NCI-H128 (cell line): ENCODE measurements around the gene SLC16A11.
A peak's percentile ranks its signal among the peaks of the same experiment; 100 is the strongest.
"Not testable (repeated sequence)": the region's sequence is repeated elsewhere in the genome, so short reads cannot be mapped to it uniquely, and the experiment has no call there.

Source experiments
- DNase-seq: peaks from one replicate; lab custom pipeline; 2025; ENCODE audit not compliant: unreplicated experiment; lab: John Stamatoyannopoulos, UW

The SLC16A11 gene

DNA sequence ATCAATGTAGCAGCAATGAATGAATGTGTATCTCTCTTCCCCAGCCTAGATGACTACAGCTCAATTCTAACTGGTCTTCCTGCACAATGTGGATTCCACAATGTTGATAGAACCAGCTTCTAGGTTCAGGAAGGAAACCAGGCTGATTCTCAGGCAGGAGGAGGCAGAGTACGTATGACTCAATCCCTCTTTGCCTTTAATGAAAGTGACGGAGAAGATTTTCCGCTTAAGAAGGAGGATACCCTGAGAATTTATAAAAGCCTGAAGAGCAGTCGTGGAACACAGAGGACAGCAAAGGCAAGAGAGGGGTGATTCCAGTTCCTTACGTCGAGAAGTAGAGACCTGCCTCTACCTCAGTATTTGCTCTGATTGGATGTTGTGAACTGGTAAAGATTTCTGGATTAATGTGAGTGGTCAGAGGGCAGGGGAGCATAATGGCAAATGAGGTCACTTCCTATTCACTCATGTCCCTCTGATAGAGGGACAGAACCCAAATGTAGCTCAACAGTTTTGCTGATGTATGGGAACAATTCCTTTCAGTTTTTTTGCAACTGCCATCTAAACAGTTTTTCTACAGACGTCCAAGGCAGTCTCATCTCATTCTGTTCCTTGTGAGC lies 15.0 kb upstream of the SLC16A11 start:
- DNase-seq, result no peak

DNA sequence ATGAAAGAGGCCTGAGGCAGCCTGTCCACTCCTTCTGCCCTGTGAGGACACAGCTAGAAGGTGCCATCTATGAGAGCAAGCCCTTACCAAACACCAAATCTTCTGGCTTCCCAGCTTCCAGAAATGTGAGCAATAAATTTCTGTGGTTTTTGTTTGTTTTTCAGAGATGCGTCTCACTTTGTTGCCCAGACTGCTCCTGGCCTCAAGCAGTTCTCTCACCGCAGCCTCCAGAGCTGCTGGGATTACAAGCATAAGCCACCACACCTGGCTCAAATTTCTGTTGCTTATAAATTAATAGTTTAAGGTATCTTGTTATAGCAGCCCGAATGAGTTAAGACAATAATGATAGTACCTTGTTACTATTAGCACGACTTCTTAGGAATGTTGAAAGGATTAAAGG lies 12.5 kb upstream of the SLC16A11 start:
- DNase-seq, result no peak

DNA sequence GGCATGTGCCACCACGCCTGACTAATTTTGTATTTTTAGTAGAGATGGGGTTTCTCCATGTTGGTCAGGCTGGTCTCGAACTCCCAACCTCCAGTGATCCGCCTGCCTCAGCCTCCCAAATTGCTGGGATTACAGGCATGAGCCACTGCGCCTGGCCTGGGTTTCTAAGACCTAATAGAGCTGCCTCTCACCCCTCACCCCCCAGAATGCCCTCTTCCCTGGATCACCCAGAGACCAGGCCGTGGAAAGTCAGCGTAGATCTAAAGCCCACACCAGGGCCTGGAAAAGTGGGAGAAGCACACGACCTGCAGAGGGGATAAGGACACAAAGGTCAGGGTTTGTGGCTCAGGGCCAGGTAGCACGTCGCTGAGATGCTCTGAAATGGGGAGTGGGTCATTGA lies 6.7 kb upstream of the SLC16A11 start:
- DNase-seq, result not testable (repeated sequence)

DNA sequence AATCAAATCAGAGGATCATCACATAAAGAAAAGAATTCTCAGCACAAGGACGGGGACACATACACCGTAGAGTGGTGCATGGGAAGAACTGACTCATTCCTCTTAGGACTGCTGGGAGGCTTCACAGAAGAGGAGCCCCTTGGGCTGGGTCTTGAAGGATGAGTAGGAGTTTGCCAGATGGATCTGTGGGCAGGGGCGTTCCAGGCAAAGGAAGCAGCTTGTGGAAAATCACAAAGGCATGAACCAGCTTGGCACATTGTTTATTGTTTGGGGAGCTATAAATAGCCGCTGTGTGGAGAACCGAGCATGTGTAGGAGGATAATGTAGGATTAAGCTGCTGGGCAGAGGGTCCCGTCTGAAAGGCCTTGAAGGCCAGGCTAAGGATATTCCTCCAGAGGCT lies 5.1 kb upstream of the SLC16A11 start:
- DNase-seq, result no peak

DNA sequence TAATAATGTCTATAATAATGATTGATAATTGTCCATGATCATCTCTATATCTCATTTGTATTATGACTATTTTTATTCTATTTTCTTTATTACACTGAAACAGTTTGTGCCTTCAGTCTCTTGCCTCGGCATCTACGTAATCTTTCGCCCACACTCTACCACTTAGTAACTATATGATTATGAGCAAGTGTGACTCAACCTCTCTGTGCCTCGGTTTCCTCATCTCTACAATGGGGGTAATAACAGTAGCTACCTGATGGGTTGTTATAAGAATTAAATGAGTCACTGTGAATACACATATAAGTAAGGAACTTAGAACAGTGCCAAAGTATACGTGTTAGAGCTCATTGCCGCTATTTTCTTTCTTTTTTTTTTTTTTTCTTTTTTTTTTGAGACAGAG lies 3.7 kb upstream of the SLC16A11 start:
- no peak for DNase-seq

DNA sequence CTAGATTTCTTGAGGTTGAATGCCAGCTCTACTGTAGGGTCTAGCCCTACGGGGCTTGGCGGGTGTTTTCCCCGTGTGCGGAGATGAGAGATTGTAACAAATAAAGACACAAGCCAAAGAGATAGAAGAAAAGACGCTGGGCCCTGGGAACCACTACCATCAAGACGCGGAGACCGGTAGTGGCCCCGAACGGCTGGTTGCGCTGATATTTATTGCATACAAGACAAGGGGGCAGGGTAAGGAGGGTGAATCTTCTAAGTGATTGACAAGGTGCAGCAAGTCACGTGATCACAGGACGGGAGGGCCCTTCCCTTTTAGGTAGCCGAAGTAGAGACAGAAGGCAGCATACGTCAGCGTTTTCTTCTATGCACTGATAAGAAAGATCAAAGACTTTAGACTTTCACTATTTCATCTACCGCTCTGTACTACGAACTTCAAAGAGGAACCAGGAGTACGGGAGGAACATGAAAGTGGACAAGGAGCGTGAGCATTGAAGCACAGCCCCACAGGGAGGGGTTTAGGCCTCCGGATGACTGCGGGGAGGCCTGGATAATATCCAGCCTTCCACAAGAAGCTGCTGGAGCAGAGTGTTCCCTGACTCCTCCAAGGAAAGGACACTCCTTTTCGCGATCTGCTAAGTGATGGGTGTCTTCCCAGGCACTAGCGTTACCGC lies 3.0 kb upstream of the SLC16A11 start:
- DNase-seq, result not testable (repeated sequence)

DNA sequence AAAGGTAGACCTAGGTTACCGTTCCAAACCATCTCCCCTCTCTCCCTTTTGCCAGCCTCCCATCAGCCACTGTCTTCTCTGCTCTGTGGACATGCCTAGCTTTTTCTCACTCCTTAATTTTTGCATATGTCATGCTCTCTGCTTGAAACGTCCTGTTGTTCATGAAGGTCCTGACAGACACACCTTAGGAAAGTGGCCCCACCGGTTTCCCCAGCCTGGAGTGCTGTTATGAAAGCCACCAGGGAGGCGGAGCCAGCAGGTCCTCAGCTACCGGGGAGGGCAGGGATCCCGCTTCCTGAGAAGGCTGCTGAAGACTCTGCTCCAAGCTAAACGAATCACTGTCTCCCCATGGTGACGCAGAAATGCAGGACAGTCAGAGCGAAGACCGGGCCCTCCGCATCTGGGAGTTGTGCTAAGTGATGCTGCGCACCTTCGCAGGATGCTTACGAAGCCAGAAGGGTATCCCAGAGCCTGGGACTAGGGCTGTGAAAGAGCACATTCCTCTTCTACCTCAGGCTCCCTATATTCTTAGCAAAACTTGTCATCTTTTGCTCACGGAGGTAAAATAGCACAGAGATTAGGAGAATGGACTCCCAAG lies 2.3 kb upstream of the SLC16A11 start:
- DNase-seq, result no peak

DNA sequence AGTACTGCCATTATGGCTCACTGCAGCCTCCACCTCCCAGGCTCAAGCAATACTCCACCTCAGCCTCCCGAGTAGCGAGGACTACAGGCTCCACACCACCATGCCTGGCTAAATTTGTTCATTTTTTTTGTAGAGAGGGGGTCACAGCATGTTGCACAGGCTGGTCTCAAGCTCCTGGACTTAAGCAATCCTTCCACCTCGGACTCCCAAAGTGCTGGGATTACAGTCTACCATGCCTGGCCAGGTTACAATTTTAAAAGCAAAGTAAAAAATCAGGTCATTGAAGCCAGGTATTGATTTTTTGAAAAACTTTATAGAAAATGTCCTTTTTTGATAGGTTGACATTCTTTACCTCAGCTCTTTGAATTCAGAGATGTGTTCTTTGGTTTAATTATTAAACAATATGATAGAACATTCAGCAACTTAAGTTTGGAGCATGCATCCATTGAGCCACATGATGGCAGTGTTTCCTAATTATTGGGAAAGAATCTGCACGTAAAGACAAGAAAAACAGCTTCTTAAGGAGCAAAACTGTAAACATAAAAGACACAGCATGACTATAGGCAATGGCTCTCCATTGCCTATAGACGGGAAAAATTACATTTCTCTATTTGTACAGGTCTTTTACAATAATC lies 1.7 kb upstream of the SLC16A11 start:
- peak; percentile 26 for DNase-seq

DNA sequence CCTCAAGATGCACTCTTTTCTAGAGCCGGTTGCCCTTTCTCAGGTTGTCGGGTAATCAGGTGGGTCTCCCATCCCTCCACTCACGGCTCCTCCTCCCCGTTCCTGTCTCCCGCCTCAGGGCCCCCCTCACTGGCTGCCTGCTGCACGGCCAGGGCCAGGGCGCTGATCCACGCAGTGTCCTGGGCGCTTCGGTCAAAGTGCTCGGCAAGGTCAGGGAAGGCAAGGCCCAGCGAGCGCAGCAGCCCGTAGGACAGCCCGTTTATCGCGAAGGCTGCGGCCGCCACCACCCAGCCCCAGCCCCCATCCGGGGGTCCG lies 753 bp downstream of the SLC16A11 start:
- no peak for DNase-seq

DNA sequence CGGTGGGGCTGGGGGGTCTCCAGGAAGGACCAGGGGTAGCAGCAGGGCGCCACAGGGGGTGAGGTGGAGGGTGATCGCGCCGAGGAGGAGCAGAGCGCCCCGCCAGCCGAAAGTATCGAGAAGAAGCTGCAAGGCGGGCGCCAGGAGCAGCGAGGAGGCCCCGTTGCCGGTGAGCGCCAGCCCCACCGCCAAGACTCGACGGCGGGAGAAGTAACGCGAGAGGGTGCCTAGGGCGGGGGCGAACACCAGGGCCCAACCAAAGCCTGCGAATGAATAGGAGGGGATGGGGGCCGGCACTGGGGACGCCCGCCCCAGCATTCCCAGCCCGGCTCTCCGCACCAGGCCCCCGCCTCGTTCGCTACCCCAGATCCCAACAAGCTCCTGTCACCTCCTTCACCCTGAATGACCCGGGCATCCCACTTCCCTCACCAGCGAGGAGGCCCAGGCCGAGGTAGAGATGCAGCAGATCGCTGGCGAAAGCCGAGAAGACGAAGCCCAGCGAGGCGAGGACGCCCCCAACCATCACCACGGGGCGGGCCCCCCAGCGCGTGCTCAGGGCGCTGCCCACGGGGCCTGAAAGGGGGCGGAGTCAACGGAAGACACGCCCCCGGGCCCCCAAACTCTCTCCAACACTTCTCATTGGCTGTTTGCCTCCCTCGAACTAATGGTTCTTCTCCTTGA lies 1.3 kb downstream of the SLC16A11 start:
- no peak for DNase-seq

DNA sequence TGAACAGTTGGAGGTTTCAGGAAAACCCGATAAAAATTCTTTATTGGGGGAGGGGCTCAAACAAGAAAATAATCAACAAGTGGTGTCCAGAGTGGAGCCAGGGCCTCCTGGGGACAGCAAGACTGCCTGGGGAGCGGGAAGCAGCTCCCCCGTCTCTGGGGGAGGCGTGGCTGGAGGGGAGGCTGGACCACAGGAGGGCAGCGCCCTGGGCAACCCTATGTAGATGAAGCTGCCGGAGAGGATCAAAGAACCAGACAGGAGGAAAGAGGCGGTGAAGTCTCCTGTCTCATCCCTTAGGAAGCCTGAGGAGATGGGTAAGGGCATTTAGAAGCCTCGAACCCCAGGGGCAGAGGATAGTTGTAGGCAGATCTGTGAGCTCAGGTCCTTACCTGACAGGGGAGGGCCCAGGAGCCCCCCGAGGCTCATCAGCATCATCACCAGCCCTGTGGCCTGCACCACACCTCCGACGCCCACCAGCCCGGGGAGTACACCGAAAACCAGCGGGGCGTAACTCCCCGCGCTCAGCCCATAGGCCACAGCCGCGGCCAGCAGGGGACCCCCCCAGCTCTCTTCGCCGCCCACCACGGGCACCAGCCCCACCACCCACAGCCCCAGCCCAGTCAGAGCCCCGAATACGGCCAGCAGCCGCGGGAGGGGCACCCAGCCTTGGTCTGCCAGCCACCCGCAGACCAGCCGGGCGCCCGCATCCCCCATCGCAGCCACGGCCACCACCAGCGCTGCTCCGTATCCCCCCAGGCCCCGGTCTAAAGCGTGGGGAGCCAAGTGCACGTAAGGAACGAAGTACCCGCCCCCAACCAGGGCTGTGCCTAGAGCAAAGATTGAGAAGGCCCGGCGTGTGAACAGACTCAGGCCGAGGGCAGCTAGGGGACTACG lies 2.0 kb downstream of the SLC16A11 start:
- no peak for DNase-seq

DNA sequence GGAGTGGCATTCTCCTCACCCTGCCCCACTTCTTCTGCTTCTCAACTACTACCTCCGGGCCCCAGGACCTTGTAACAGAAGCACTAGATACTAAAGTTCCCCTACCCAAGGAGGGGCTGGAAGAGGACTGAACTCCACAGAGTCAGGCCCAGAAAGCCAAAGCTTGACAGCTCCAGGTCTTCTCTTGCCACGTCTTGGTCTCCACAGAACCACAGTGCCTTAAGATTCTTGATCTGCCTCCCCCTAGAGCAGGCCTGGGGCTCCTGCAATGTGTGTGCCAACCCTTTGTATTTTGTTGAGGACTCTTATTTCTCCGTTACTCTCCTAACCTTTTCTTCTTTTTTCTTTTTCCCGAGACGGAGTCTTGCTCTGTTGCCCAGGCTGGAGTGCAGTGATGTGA lies 4.1 kb downstream of the SLC16A11 start:
- DNase-seq, result no peak

DNA sequence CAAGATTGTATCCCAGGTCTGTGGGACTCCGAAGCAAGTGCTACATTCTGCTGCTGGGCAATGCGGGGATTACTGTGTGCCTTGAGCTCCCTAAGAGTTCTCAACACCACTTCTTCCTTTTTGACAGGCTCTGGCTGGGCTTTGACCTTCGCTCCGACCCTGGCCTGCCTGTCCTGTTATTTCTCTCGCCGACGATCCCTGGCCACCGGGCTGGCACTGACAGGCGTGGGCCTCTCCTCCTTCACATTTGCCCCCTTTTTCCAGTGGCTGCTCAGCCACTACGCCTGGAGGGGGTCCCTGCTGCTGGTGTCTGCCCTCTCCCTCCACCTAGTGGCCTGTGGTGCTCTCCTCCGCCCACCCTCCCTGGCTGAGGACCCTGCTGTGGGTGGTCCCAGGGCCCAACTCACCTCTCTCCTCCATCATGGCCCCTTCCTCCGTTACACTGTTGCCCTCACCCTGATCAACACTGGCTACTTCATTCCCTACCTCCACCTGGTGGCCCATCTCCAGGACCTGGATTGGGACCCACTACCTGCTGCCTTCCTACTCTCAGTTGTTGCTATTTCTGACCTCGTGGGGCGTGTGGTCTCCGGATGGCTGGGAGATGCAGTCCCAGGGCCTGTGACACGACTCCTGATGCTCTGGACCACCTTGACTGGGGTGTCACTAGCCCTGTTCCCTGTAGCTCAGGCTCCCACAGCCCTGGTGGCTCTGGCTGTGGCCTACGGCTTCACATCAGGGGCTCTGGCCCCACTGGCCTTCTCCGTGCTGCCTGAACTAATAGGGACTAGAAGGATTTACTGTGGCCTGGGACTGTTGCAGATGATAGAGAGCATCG lies 5.6 kb downstream of the SLC16A11 start:
- DNase-seq, result no peak

DNA sequence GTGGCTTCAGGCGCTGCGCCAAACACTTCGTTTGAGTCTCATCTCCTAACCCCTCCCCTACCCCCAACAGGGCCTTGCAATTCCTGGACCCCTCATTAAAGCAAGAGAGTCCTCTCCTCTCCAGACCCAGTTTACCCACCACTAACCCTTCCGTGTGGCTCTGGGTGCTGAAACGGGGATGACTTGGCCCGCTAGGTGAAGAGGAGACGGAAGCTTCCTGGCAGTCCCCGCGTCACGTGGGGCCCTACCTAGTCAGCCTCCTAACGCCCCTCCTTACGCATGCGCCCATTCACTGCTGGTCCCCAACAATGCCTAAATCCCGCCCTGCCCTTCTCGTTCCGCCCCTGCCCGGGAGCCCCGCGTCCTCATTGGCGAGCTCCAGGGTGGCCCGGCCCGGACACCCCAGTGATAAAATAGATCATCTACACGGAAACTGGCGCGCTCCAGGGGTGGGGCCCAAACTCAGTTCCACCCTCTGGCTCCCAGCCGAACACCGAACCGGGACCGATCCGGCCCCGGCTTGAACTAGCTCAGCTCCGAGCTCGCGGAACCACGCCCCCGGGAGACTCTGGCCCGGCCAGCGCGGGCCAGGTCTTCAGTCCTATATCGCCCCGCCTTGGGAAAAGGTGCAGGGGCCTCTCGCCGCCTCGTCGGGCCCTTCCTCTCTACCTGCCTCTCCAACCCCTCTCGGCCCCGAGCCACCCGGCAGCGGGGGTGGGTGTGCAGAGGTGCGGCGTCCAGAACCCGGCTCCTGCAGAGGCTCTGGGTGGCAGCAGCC lies 8.1 kb downstream of the SLC16A11 start, which contains the start of gene SLC16A13:
SLC16A13 (plus strand) TSS at position 425 of the 778 bp plus-strand sequence. CDS start 368 bp downstream, outside the sequence.
- peak; percentile 86 for DNase-seq

DNA sequence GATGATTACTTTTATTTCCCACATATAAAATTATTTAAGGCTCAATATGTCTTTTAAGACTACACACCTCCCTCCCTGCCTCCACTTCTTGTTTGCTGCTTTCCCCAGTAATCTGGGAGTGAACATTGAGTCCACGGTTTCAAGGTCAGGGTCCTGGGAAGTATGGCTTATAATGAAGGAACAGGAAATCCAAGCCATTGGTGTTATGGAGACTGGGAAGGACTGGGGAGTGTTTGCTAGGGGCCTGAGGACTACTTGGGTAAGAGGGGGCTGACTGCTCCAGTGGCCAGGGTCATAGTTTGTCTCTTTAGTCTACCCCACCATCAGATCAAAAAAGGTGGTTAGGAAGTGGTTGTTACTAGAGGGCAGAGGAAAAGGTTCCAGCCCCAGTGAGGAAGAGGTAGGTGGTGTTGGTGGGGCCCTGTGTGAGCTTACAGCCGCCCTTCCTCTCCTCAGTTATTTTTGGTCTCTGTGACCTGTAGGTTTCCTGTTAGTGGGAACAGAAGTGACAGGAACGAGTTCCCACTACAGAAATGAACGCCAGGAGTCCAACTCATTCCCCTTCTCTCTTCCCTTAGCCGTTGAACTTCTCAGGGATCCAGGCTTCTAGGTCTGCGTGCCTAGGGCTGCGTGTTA lies 8.8 kb downstream of the SLC16A11 start:
- no peak for DNase-seq

DNA sequence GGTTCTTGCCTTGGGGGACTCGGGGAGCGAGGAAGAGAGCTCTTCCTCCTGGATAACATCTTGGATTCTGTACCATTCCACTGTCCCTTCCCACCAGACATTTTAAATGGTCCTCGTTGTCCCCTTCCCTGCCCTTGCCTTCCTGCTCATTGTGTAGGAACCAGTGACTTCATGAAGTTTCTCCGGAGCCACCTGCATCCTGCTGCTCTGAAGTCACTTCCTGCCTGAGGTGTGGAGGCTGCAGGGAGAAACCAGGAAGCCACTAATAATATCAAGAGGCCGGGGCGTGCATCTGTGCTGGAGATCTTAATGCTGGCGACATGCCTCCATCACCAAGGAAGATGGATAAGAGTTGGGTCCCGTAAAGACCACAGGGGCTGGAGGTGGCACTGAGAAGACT lies 14.2 kb downstream of the SLC16A11 start:
- DNase-seq, result no peak

DNA sequence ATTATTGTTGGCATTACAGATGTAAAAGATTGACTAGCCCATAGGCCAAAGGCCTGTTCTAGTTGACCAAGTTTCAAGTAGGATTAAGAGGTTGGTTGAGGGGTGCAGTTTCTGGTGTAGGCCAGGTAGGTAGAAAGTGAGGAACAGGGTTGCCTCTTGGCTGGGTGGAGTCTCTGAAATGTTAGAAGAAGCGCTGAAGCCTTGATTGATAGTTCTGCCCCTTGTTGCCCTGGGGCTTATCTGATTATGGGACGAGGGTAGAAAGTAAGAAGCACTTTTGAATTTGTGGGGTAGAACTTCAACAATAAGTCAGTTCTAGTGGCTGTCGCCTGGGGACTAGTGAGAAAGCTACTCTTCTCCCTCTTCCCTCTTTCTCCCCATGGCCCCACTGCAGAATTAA lies 14.8 kb downstream of the SLC16A11 start:
- no peak for DNase-seq

DNA sequence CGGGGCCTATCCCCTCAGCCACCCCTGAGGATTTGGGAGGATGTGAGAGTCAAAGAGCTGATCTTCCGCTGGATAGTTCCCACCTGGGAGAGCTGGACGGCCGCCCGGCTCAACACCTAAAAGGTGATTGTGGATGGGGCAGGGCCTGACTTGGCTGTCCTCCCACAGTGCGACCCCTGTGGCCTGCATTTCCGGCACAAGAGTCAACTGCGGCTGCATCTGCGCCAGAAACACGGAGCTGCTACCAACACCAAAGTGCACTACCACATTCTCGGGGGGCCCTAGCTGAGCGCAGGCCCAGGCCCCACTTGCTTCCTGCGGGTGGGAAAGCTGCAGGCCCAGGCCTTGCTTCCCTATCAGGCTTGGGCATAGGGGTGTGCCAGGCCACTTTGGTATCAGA lies 16.6 kb downstream of the SLC16A11 start:
- no peak for DNase-seq
